Caco-2 (cell line): ENCODE results near the gene PQBP1. TPM values are rescaled to one million over a fixed set of nuclear protein-coding genes. Genes with fewer than 3 reads are reported as not detected.

ENCODE experiments used
- BruUV-seq: library from RNA; stranded (reverse); fragments of 400-500 nt; replicated peaks from 2 replicates; lab custom pipeline; 2021; lab: Mats Ljungman, UMichigan
- CTCF ChIA-PET: fragments of 300-600 bp; sonication (Branson Sonifier 250); formaldehyde crosslinking; loops from one replicate; lab custom pipeline; 2022; ENCODE audit warnings: antibody characterized with exemption; lab: Charles Lee
- POLR2A ChIA-PET: fragments of 300-600 bp; sonication (Branson Sonifier 250); formaldehyde crosslinking; loops from one replicate; lab custom pipeline; 2022; ENCODE audit warnings: antibody characterized with exemption; lab: Charles Lee
- DNase-seq, 2 experiments: peaks; one replicate each; pipeline versions ENCODE4 v3.0.0 to v3.0.0-alpha.2; 2020 to 2022
- H3K27me3 ChIP-seq: replicated peaks from 2 replicates; pipeline ENCODE4 v1.6.0; 2011; ENCODE audit warnings: low read length; ENCODE audit not compliant: control insufficient read depth, insufficient read depth
- H3K36me3 ChIP-seq: 2 replicates; pipeline ENCODE4 v1.5.1; 2011; ENCODE audit warnings: low read length; ENCODE audit not compliant: control insufficient read depth, insufficient read depth
- H3K4me1 ChIP-seq: fragments of 250-450 bp; sonication (Bioruptor Pico); 2 replicates; pipeline ENCODE4 v1.5.1; 2020; ENCODE audit warnings: mild to moderate bottlenecking
- H3K4me3 ChIP-seq: 2 replicates; pipeline ENCODE4 v1.5.1; 2011; ENCODE audit warnings: low read depth, mild to moderate bottlenecking, control low read depth, low read length
- H3K9me3 ChIP-seq: fragments of 250-450 bp; sonication (Bioruptor Pico); 2 replicates; pipeline ENCODE4 v1.5.1; 2020; ENCODE audit warnings: mild to moderate bottlenecking, moderate library complexity
- H3K27ac Mint-ChIP-seq: one replicate; pipeline ENCODE4 v1.8.0; 2022; ENCODE audit warnings: mixed read lengths; ENCODE audit not compliant: unreplicated experiment
- H3K27me3 Mint-ChIP-seq: one replicate; pipeline ENCODE4 v1.8.0; 2022; ENCODE audit warnings: mixed read lengths; ENCODE audit not compliant: insufficient read depth, unreplicated experiment
- H3K36me3 Mint-ChIP-seq: one replicate; pipeline ENCODE4 v1.8.0; 2022; ENCODE audit warnings: mild to moderate bottlenecking, mixed read lengths; ENCODE audit not compliant: insufficient read depth, unreplicated experiment
- H3K4me1 Mint-ChIP-seq: one replicate; pipeline ENCODE4 v1.8.0; 2022; ENCODE audit warnings: low read depth, mixed read lengths; ENCODE audit not compliant: unreplicated experiment
- H3K4me3 Mint-ChIP-seq: one replicate; pipeline ENCODE4 v1.8.0; 2022; ENCODE audit warnings: mild to moderate bottlenecking, moderate library complexity, mixed read lengths; ENCODE audit not compliant: unreplicated experiment
- H3K9me3 Mint-ChIP-seq: one replicate; pipeline ENCODE4 v1.8.0; 2022; ENCODE audit warnings: mixed read lengths; ENCODE audit not compliant: unreplicated experiment
- CTCF ChIP-seq, 2 experiments: fragments of 200-600 bp in 1 of 2; IDR thresholded peaks; 1 replicate in 1 of 2; 2 replicates in 1 of 2; pipeline versions ENCODE4 v1.5.1 to v1.8.0; 2011 to 2022; ENCODE audit warnings: antibody characterized with exemption in 1 of 2, control low read depth in 1 of 2, inconsistent platforms in 1 of 2, low read depth in 1 of 2, low read length in 1 of 2, mild to moderate bottlenecking in 1 of 2, moderate library complexity in 1 of 2; ENCODE audit not compliant: insufficient read depth in 1 of 2, severe bottlenecking in 1 of 2, unreplicated experiment in 1 of 2
- intact Hi-C: fragments of 100-400 bp; cut with micrococcal nuclease; formaldehyde crosslinking; loops from one replicate; pipeline ENCODE4 v1.10.0; 2022; ENCODE audit not compliant: unreplicated experiment
- total RNA-seq: library from RNA; stranded (reverse); gene quantifications from 2 replicates; pipeline ENCODE4 v1.2.3, GENCODE V29; 2022

The PQBP1 gene
- total RNA-seq, 1 experiment from 2014 or later = 114 TPM

- Mint-ChIP-seq H3K27me3 (no peaks in the 10 kb centered on the region), H3K4me1 (no peaks in the 10 kb centered on the region), H3K36me3 (no peaks in the 10 kb centered on the region), H3K9me3 (no peaks in the 10 kb centered on the region), H3K4me3 (no peak overlapping the region), H3K27ac (no peak overlapping the region)
- no peaks in the 10 kb centered on the region for H3K4me1 ChIP-seq
- intact Hi-C loops = loop anchor here (5.0 kb wide), 1 partner anchor 186 kb away; the partner anchor contains the start of gene GLOD5
- ChIA-PET POLR2A (no interaction called here), CTCF (no interaction called here)
- no peak for TF ChIP-seq CTCF (IDR thresholded peaks at IDR 0.05; ENCODE audit: insufficient read depth in 1 of 2, low read depth in 1 of 2, low read length in 1 of 2, severe bottlenecking in 1 of 2, unreplicated experiment in 1 of 2)
- H3K36me3 ChIP-seq = no peaks in the 10 kb centered on the region
- BruUV-seq = no TSS peak
- H3K27me3 ChIP-seq = no peaks in the 10 kb centered on the region
- no peak overlapping the region for H3K4me3 ChIP-seq
- no peak for DNase-seq
- no peaks in the 10 kb centered on the region for H3K9me3 ChIP-seq
Observed at GRCh38 chrX:48948589-48948988, 50.9 kb downstream of the PQBP1 start.

Other genes with a start within 250 kb of the PQBP1 start
- 0.39 and 0.43 TPM in 2 replicates for gene WAS, start 214.1 kb upstream of the PQBP1 start, total RNA-seq
- gene SUV39H1, start 201.2 kb upstream of the PQBP1 start, total RNA-seq = 13.9 and 15.8 TPM in 2 replicates
- not detected in 2 replicates for gene GLOD5, start 136.2 kb upstream of the PQBP1 start, total RNA-seq
- gene GATA1, start 111.3 kb upstream of the PQBP1 start, total RNA-seq = not detected in 2 replicates
- gene HDAC6, start 95.9 kb upstream of the PQBP1 start, total RNA-seq = 99.6 and 110 TPM in 2 replicates
- not detected in 2 replicates for gene ERAS, start 71.4 kb upstream of the PQBP1 start, total RNA-seq
- 19.5 and 24.1 TPM in 2 replicates for gene PCSK1N, start 62.3 kb upstream of the PQBP1 start, total RNA-seq
- gene TIMM17B, start 162 bp upstream of the PQBP1 start, total RNA-seq = 82.5 and 90.6 TPM in 2 replicates
- 58.8 and 61.4 TPM in 2 replicates for gene SLC35A2, start 13.7 kb downstream of the PQBP1 start, total RNA-seq
- 12.0 and 13.9 TPM in 2 replicates for gene PIM2, start 21.1 kb downstream of the PQBP1 start, total RNA-seq
- gene OTUD5, start 59.7 kb downstream of the PQBP1 start, total RNA-seq = 40.1 and 40.6 TPM in 2 replicates
- 0.88 and 0.97 TPM in 2 replicates for gene KCND1, start 73.9 kb downstream of the PQBP1 start, total RNA-seq
- gene GRIPAP1, start 104.3 kb downstream of the PQBP1 start, total RNA-seq = 43.1 and 43.6 TPM in 2 replicates
- 28.1 and 32.0 TPM in 2 replicates for gene TFE3, start 145.4 kb downstream of the PQBP1 start, total RNA-seq
- gene CCDC120, start 161.1 kb downstream of the PQBP1 start, total RNA-seq = 16.7 and 17.6 TPM in 2 replicates
- 3.2 and 5.4 TPM in 2 replicates for gene PRAF2, start 176.1 kb downstream of the PQBP1 start, total RNA-seq
- gene WDR45, start 182.0 kb downstream of the PQBP1 start, total RNA-seq = 26.7 and 28.6 TPM in 2 replicates
- gene GPKOW, start 225.8 kb downstream of the PQBP1 start, total RNA-seq = 25.4 and 25.6 TPM in 2 replicates